GM23248 (cell line): ENCODE measurements around the gene PDSS2. TPM values are rescaled to one million over a fixed set of nuclear protein-coding genes. Genes with fewer than 3 reads are reported as not detected.

Experiments used
- DNase-seq: peaks from one replicate; pipeline ENCODE4 v3.0.0-alpha.2; 2015
- H2AFZ ChIP-seq: fragments of 200-600 bp; sonication (generic); 2 replicates; pipeline ENCODE4 v1.6.1; 2016; ENCODE audit warnings: antibody characterized with exemption
- H3F3A ChIP-seq: fragments of 200-600 bp; sonication (generic); 2 replicates; pipeline ENCODE4 v1.6.1; 2016; ENCODE audit warnings: mild to moderate bottlenecking, antibody characterized with exemption, mixed run types; ENCODE audit not compliant: insufficient read depth
- H3K27ac ChIP-seq: fragments of 200-600 bp; sonication (generic); 2 replicates; pipeline ENCODE4 v1.5.1; 2016; ENCODE audit warnings: mild to moderate bottlenecking
- H3K27me3 ChIP-seq: fragments of 200-600 bp; sonication (generic); replicated peaks from 2 replicates; pipeline ENCODE4 v1.6.1; 2016; ENCODE audit warnings: mild to moderate bottlenecking; ENCODE audit not compliant: insufficient read depth
- H3K36me3 ChIP-seq: fragments of 200-600 bp; sonication (generic); 2 replicates; pipeline ENCODE4 v1.6.1; 2016; ENCODE audit warnings: low read depth, mild to moderate bottlenecking
- H3K4me1 ChIP-seq: fragments of 200-600 bp; sonication (generic); 2 replicates; pipeline ENCODE4 v1.6.1; 2016; ENCODE audit warnings: mild to moderate bottlenecking; ENCODE audit not compliant: insufficient read depth
- H3K4me2 ChIP-seq: fragments of 200-600 bp; sonication (generic); one replicate; pipeline ENCODE4 v1.6.1; 2016; ENCODE audit warnings: mild to moderate bottlenecking; ENCODE audit not compliant: unreplicated experiment
- H3K4me3 ChIP-seq: fragments of 200-600 bp; sonication (generic); 2 replicates; pipeline ENCODE4 v1.5.1; 2016; ENCODE audit warnings: mild to moderate bottlenecking
- H3K79me2 ChIP-seq: fragments of 200-600 bp; sonication (generic); 2 replicates; pipeline ENCODE4 v1.6.1; 2016; ENCODE audit warnings: mild to moderate bottlenecking; ENCODE audit not compliant: insufficient read depth
- H3K9ac ChIP-seq: fragments of 200-600 bp; sonication (generic); 2 replicates; pipeline ENCODE4 v1.6.1; 2016; ENCODE audit warnings: mild to moderate bottlenecking
- H3K9me2 ChIP-seq: fragments of 200-600 bp; sonication (generic); 2 replicates; pipeline ENCODE4 v1.6.1; 2016; ENCODE audit warnings: mixed run types, mild to moderate bottlenecking, moderate library complexity; ENCODE audit not compliant: insufficient read depth
- H3K9me3 ChIP-seq: fragments of 200-600 bp; sonication (generic); one replicate; pipeline ENCODE4 v1.6.1; 2017; ENCODE audit warnings: low read depth
- H4K20me1 ChIP-seq: fragments of 200-600 bp; sonication (generic); 2 replicates; pipeline ENCODE4 v1.6.0; 2016; ENCODE audit not compliant: insufficient read depth
- EZH2 ChIP-seq: fragments of 200-600 bp; sonication (generic); IDR thresholded peaks from 2 replicates; pipeline ENCODE4 v1.6.1; 2018; ENCODE audit warnings: antibody characterized with exemption, mild to moderate bottlenecking; ENCODE audit not compliant: insufficient read depth, poor library complexity, severe bottlenecking
- EZH2phosphoT487 ChIP-seq: fragments of 200-600 bp; sonication (generic); IDR thresholded peaks from 2 replicates; pipeline ENCODE4 v1.6.1; 2018; ENCODE audit warnings: antibody characterized with exemption, moderate library complexity, mild to moderate bottlenecking, low read depth; ENCODE audit not compliant: insufficient read depth
- WGBS, 2 experiments: methylation state at CpG; one replicate each; pipeline ENCODE4 v1.1.6; 2015 to 2017; ENCODE audit warnings: low lambda C conversion rate in 2 of 2, low coverage in 1 of 2; ENCODE audit errors: missing lambda C conversion rate in 2 of 2; 5-methylcytosine and 5-hydroxymethylcytosine counted together
- in situ Hi-C: fragments of 300-500 bp; cut with MboI; formaldehyde crosslinking; loops from 2 replicates; pipeline ENCODE4 v1.15.0; 2020
- polyA plus RNA-seq: library from polyadenylated mRNA; unstranded; fragments of >200 nt; fragmentation: Nextera tagmentation; extraction: Ambion mirVana; gene quantifications from 2 replicates; pipeline ENCODE4 v1.2.1, GENCODE V29; 2016
- small RNA-seq: library from RNA; depleted of rRNA; stranded (forward); fragments of <200 nt; gene quantifications from one replicate; pipeline ENCODE3, GENCODE V24; 2014; ENCODE audit warnings: low read depth, low replicate concordance
- total RNA-seq: library from RNA; depleted of rRNA; stranded (reverse); fragments of >200 nt; shearing (Covaris generic); gene quantifications from 2 replicates; pipeline ENCODE4 v1.2.3, GENCODE V29; 2014; rRNA removed

PDSS2 gene
- total and polyA plus RNA-seq, 2 experiments from 2014 or later, result 9.9 to 10.3 TPM

- no peaks in the 10 kb centered on the region for H3K27me3 ChIP-seq
- H2AFZ ChIP-seq, result no peak overlapping the region
- H3K9me3 ChIP-seq, result no peaks in the 10 kb centered on the region
- H3K79me2 ChIP-seq, result no peaks in the 10 kb centered on the region
- in situ Hi-C loops, result no loop called here
- no peak overlapping the region for H3K4me2 ChIP-seq
- no peaks in the 10 kb centered on the region for H3K9me2 ChIP-seq
- no peak for DNase-seq
- H3K4me1 ChIP-seq, result no peaks in the 10 kb centered on the region
- no peaks in the 10 kb centered on the region for H3F3A ChIP-seq
- no peaks in the 10 kb centered on the region for H3K36me3 ChIP-seq
- no peak overlapping the region for H3K27ac ChIP-seq
- no peak overlapping the region for H3K9ac ChIP-seq
- no peaks in the 10 kb centered on the region for H4K20me1 ChIP-seq
- TF ChIP-seq EZH2, result no peak
- no peak for TF ChIP-seq EZH2phosphoT487
- no peak overlapping the region for H3K4me3 ChIP-seq
- WGBS, 2 experiments, result 93 to 96% methylated on average over 7 of the region's 7 CpGs
Observed at GRCh38 chr6:107105511-107106116, 353.8 kb downstream of the PDSS2 start.

DNA sequence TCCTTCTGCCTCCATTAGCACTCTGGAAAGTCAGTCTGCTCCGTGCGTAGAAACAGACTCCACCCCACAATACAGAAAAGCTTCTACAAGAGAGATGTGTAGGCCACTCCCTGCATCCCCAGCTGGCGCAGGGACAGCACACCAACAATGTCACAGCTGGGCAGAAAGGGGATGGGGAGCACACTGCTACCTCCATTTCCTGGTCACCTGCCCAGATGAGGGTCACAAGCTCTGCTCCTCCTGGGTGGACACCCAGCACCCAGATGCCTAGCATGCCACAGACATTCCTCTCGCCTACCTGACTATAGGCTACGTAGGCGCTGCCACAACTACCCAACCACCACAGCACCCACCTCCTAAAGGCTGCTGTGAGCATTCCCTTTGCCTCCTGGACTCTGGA, 356.3 kb downstream of the PDSS2 start:
- no peaks in the 10 kb centered on the region for H3K4me1 ChIP-seq
- no peaks in the 10 kb centered on the region for H3K27me3 ChIP-seq
- no peak overlapping the region for H2AFZ ChIP-seq
- in situ Hi-C loops, result no loop called here
- no peak overlapping the region for H3K27ac ChIP-seq
- H3K9me3 ChIP-seq, result no peaks in the 10 kb centered on the region
- no peaks in the 10 kb centered on the region for H3K79me2 ChIP-seq
- no peak overlapping the region for H3K4me3 ChIP-seq
- H3K36me3 ChIP-seq, result no peaks in the 10 kb centered on the region
- no peaks in the 10 kb centered on the region for H3K9me2 ChIP-seq
- H4K20me1 ChIP-seq, result no peaks in the 10 kb centered on the region
- no peaks in the 10 kb centered on the region for H3F3A ChIP-seq
- no peak for TF ChIP-seq EZH2
- 93 to 98% methylated on average over 6 of the region's 6 CpGs for WGBS, 2 experiments
- H3K4me2 ChIP-seq, result no peak overlapping the region
- no peak overlapping the region for H3K9ac ChIP-seq
- DNase-seq, result no peak

Small RNA genes within 50 kb of the gene (small RNA-seq; reads per million reads assigned to genes)
- gene AL591516.1, result not detected
- not detected for gene RNU6-1299P

Other genes starting within 250 kb of the PDSS2 start
- 0.97 and 1.9 TPM in 2 replicates for gene SOBP, start 30.6 kb upstream of the PDSS2 start, total RNA-seq
- 0.38 and 0.39 TPM in 2 replicates for gene SOBP, start 30.6 kb upstream of the PDSS2 start, polyA plus RNA-seq